ENCODE measurements around the gene PPM1N. TPM values are rescaled to one million over a fixed set of nuclear protein-coding genes. Genes with fewer than 3 reads are reported as not detected.
A peak's percentile ranks its signal among the peaks of the same experiment; 100 is the strongest.

The PPM1N gene
- total and polyA plus RNA-seq, 2 of the 4 experiments (the other 2 are of a cell fraction): 0.90 to 1.6 TPM

GRCh38 chr19:45467115-45467455 is 31.2 kb upstream of the PPM1N start:
- WGBS, 2 experiments (ENCODE audit: extremely low coverage in 2 of 2, insufficient read length in 1 of 2): no CpG with 5 or more reads among the region's 11 CpGs
- Histone ChIP-seq H3K56ac (ENCODE audit: extremely low read depth, insufficient read depth, low read length) (no peak overlapping the region), H2AFZ (replicated peaks; ENCODE audit: low read length, poor library complexity) (peak overlapping the region; percentile 98), H4K8ac (ENCODE audit: low read depth in 2 of 2, low read length in 2 of 2) (peak overlapping the region; percentile 37 to 55; a peak in 2 of 4 replicates), H3K23ac (ENCODE audit: low read depth, low read length) (peak overlapping the region; percentile 41), H3K27me3 (ENCODE audit: control insufficient read depth, insufficient read depth, low read length) (no peaks in the 10 kb centered on the region), H2BK15ac (ENCODE audit: low read depth, low read length) (no peak overlapping the region), H2AK5ac (ENCODE audit: low read depth, low read length) (peak overlapping the region; percentile 73; the same call in 1 of the 2 replicates), H3K9ac (ENCODE audit: low read depth, low read length) (peak overlapping the region; percentile 49), H4K91ac (ENCODE audit: insufficient read depth, low read depth, low read length) (no peak overlapping the region), H3K9me1 (ENCODE audit: insufficient read depth, low read length) (peaks cover 3% of the 10 kb centered on the region; the same call in 1 of the 2 replicates), H2BK20ac (ENCODE audit: low read depth, low read length) (no peak overlapping the region), H3K4me1 (ENCODE audit: control insufficient read depth, insufficient read depth, low read length) (peaks cover 8% of the 10 kb centered on the region), H3K9me3 (ENCODE audit: control insufficient read depth, insufficient read depth, low read length) (no peaks in the 10 kb centered on the region), H4K20me1 (ENCODE audit: insufficient read depth, low read length) (peaks cover 15% of the 10 kb centered on the region; the same call in 1 of the 2 replicates), H3K4ac (ENCODE audit: low read depth, low read length) (0 out of 2 replicates have a peak overlapping the region, but pooled peaks have one; percentile 23), H3K36me3 (ENCODE audit: control insufficient read depth, insufficient read depth, low read length) (no peaks in the 10 kb centered on the region), H3K79me1 (ENCODE audit: low read depth in 1 of 2, low read length in 2 of 2) (peaks cover 0 to 16% of the 10 kb centered on the region in 2 experiments; a peak in 2 of 4 replicates), H2BK120ac (ENCODE audit: low read depth, low read length) (no peak overlapping the region), H3K18ac (ENCODE audit: low read depth, low read length) (no peak overlapping the region), H2BK5ac (ENCODE audit: low read depth, low read length, poor library complexity, severe bottlenecking) (no peak overlapping the region), H3K4me2 (ENCODE audit: low read depth, low read length) (peak overlapping the region; percentile 88), H3K27ac (ENCODE audit: insufficient read depth, low read length) (no peak overlapping the region), H3K14ac (replicated peaks; ENCODE audit: low read depth, low read length) (no peak overlapping the region; the same call in 1 of the 2 replicates), H3K4me3 (ENCODE audit: insufficient read depth, low read depth, low read length) (peak overlapping the region; percentile 62), H4K5ac (ENCODE audit: low read depth, low read length) (no peak overlapping the region), H2AK9ac (replicated peaks; ENCODE audit: low read depth, low read length, poor library complexity) (peak overlapping the region; percentile 73)
- dilution Hi-C loops (cut with HindIII; ENCODE audit: low sequenced_read_pairs, unreplicated experiment): no loop called here
- no peak for TF ChIP-seq BHLHE40 (IDR thresholded peaks at IDR 0.05; ENCODE audit: low read depth, low read length)
- intact Hi-C loops (cut with micrococcal nuclease): loop anchor here (1.0 kb wide), 1 partner anchor 27 kb away; no protein-coding TSS in a partner anchor
- in situ Hi-C loops (cut with MboI; ENCODE audit: low sequenced_read_pairs): no loop called here
- BruUV-seq (replicated peaks): no TSS peak
- no peak for DNase-seq
- CTCF ChIA-PET: interaction anchor here (0.7 to 2.6 kb wide), 3 partner anchors 18 to 131 kb away, joined by 3 to 12 read pairs (median 6); no protein-coding TSS in a partner anchor
- POLR2A ChIA-PET (ENCODE audit: unreplicated experiment): interaction anchor here (1.5 kb wide), 1 partner anchor 11 kb away, joined by 4 read pairs; no protein-coding TSS in a partner anchor
- ATAC-seq (ENCODE audit: low read depth): no peak
